Breast epithelium (tissue), 3 donors: Measurements from ENCODE around the gene ADGRL3.

Experiments used
- CTCF ChIP-seq, 3 donors: fragments of 450-650 bp; IDR thresholded peaks; one replicate each; pipeline ENCODE4 v1.5.1; 2016 to 2017; ENCODE audit warnings: antibody characterized with exemption in 3 of 3, mild to moderate bottlenecking in 3 of 3, moderate library complexity in 3 of 3
- POLR2A ChIP-seq: fragments of 450-650 bp; IDR thresholded peaks from one replicate; pipeline ENCODE4 v1.6.1; 2016; ENCODE audit warnings: antibody characterized with exemption, mild to moderate bottlenecking, moderate library complexity
- POLR2AphosphoS5 ChIP-seq, 3 donors: sonication (generic); formaldehyde crosslinking; IDR thresholded peaks; one replicate each; pipeline ENCODE4 v1.6.1; 2017; ENCODE audit warnings: antibody characterized with exemption in 3 of 3

DNA sequence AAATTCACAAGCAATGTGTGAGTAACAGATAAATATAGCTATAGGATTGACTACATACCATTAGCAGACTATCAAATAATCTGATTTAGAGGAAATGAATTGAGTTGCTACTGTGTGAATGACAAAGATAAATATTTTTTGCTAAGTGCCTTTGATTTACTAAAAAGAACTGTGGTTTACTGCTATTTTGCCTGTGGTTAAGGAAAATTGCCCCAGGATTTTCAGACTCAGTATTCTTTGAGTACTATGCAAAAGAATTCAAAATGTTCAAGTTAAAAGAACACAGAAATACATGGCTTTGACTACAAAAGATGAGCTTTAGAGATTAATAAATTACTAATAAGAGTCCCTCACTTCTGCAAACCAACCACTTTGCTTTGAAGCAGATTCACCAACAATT, 853.8 kb downstream of the ADGRL3 start:
- TF ChIP-seq CTCF (IDR thresholded peaks at IDR 0.05) (no peak), POLR2A (no peak), POLR2AphosphoS5 (IDR thresholded peaks at IDR 0.05) (no peak)
